HepG2 (cell line): Measurements from ENCODE around the gene SLC25A19. TPM values are rescaled to one million over a fixed set of nuclear protein-coding genes. Genes with fewer than 3 reads are reported as not detected.

Source experiments
- DR1 ChIP-seq: sonication (generic); formaldehyde crosslinking; IDR thresholded peaks from 2 replicates; pipeline ENCODE4 v1.8.0; 2021; ENCODE audit warnings: mild to moderate bottlenecking, missing genetic modification reagents, inconsistent platforms
- JARID2 ChIP-seq: sonication (generic); formaldehyde crosslinking; IDR thresholded peaks from 2 replicates; pipeline ENCODE4 v1.8.1; 2023; ENCODE audit warnings: missing genetic modification reagents, inconsistent platforms; ENCODE audit not compliant: insufficient replicate concordance
- RBM22 ChIP-seq: fragments of 200-400 bp; formaldehyde crosslinking; optimal IDR thresholded peaks from 2 replicates; pipeline ENCODE3; 2017; ENCODE audit warnings: mild to moderate bottlenecking, low read length, moderate library complexity
- SMARCC2 ChIP-seq: fragments of 450-650 bp; IDR thresholded peaks from 2 replicates; pipeline ENCODE4 v1.6.1; 2017; ENCODE audit warnings: antibody characterized with exemption, mild to moderate bottlenecking
- SRSF1 ChIP-seq: fragments of 200-400 bp; formaldehyde crosslinking; optimal IDR thresholded peaks from 2 replicates; pipeline ENCODE3; 2017; ENCODE audit warnings: mild to moderate bottlenecking, low read depth, low read length, moderate library complexity
- ZBTB8A ChIP-seq: sonication (generic); formaldehyde crosslinking; IDR thresholded peaks from 2 replicates; pipeline ENCODE4 v1.4.0; 2020; ENCODE audit warnings: mild to moderate bottlenecking, low read depth, missing genetic modification reagents, borderline replicate concordance
- ZFP37 ChIP-seq: sonication (generic); formaldehyde crosslinking; IDR thresholded peaks from 2 replicates; pipeline ENCODE4 v1.4.0; 2020; ENCODE audit warnings: missing genetic modification reagents, borderline replicate concordance
- ZNF430 ChIP-seq: sonication (generic); formaldehyde crosslinking; IDR thresholded peaks from 2 replicates; pipeline ENCODE4 v1.9.0; 2021; ENCODE audit warnings: mild to moderate bottlenecking, missing genetic modification reagents
- ZNF567 ChIP-seq: sonication (generic); formaldehyde crosslinking; IDR thresholded peaks from 2 replicates; pipeline ENCODE4 v1.8.1; 2023; ENCODE audit warnings: mild to moderate bottlenecking, missing genetic modification reagents, borderline replicate concordance
- ZNF841 ChIP-seq: sonication (generic); formaldehyde crosslinking; IDR thresholded peaks from 2 replicates; pipeline ENCODE4 v1.8.1; 2023; ENCODE audit warnings: missing genetic modification reagents, borderline replicate concordance
- ZNF878 ChIP-seq: sonication (generic); formaldehyde crosslinking; IDR thresholded peaks from 2 replicates; pipeline ENCODE4 v1.8.1; 2023; ENCODE audit warnings: mild to moderate bottlenecking, missing genetic modification reagents, moderate library complexity
- ZNF883 ChIP-seq: sonication (generic); formaldehyde crosslinking; IDR thresholded peaks from 2 replicates; pipeline ENCODE4 v1.5.1; 2020; ENCODE audit warnings: mild to moderate bottlenecking, missing genetic modification reagents; ENCODE audit errors: not compliant biosample characterization
- polyA plus RNA-seq, 8 experiments: library from polyadenylated mRNA; depleted of rRNA in 3 of 8; stranded (reverse) in 7 of 8; unstranded in 1 of 8; fragments of >200 nt; fragmentation: Illumina TruSeq in 4 of 8; extraction: Trizol in 4 of 8; gene quantifications; 2 replicates each; pipeline versions ENCODE4 v1.2.1 to v1.2.3, GENCODE V29; 2011 to 2016; ENCODE audit warnings: low read depth in 4 of 8, missing spikeins in 1 of 8, mixed read lengths in 1 of 8; ENCODE audit not compliant: insufficient read depth in 1 of 8
- total RNA-seq, 5 experiments: library from RNA; depleted of rRNA; stranded (reverse); fragments of >200 nt; fragmentation: Illumina TruSeq; extraction: Trizol; gene quantifications; 2 replicates each; pipeline ENCODE4 v1.2.3, GENCODE V29; 2016; ENCODE audit warnings: low read depth in 1 of 5
- TF ChIP-seq, protein P1 (sequence below), 2 experiments: fragments of 450-650 bp in 1 of 2; sonication (generic) in 1 of 2; formaldehyde crosslinking in 1 of 2; IDR thresholded peaks; 2 replicates each; pipeline versions ENCODE4 v1.6.1 to v1.8.0; 2016 to 2022; ENCODE audit warnings: antibody characterized with exemption in 1 of 2, mild to moderate bottlenecking in 1 of 2, missing genetic modification reagents in 1 of 2
- TF ChIP-seq, protein P2 (sequence below): sonication (generic); formaldehyde crosslinking; IDR thresholded peaks from 2 replicates; pipeline ENCODE4 v1.5.1; 2020; ENCODE audit warnings: mild to moderate bottlenecking, missing genetic modification reagents, borderline replicate concordance

SLC25A19 gene
- total and polyA plus RNA-seq, 2 of the 13 experiments (the other 11 are each of a cell fraction or from before 2014, with no cell fraction given): 24.4 to 41.4 TPM

GRCh38 chr17:75270218-75270965, 18.8 kb downstream of the SLC25A19 start (continued):
- TF ChIP-seq ZNF430 (CRISPR knock-in tag) (peak; percentile 93; the same call in 1 of the 2 replicates), DR1 (CRISPR knock-in tag) (peak; percentile 77; the same call in 1 of the 2 replicates), SRSF1 (peak; percentile 74), ZNF841 (CRISPR knock-in tag) (no peak), ZNF883 (peak; percentile 26), ZBTB8A (CRISPR knock-in tag) (no peak), ZNF567 (0 out of 2 replicates have a peak, but pooled peaks have one; percentile 39), JARID2 (CRISPR knock-in tag) (no peak), SMARCC2 (no peak), ZNF878 (CRISPR knock-in tag) (no peak), RBM22 (no peak), ZFP37 (CRISPR knock-in tag) (no peak)
- TF ChIP-seq, protein P1, sequence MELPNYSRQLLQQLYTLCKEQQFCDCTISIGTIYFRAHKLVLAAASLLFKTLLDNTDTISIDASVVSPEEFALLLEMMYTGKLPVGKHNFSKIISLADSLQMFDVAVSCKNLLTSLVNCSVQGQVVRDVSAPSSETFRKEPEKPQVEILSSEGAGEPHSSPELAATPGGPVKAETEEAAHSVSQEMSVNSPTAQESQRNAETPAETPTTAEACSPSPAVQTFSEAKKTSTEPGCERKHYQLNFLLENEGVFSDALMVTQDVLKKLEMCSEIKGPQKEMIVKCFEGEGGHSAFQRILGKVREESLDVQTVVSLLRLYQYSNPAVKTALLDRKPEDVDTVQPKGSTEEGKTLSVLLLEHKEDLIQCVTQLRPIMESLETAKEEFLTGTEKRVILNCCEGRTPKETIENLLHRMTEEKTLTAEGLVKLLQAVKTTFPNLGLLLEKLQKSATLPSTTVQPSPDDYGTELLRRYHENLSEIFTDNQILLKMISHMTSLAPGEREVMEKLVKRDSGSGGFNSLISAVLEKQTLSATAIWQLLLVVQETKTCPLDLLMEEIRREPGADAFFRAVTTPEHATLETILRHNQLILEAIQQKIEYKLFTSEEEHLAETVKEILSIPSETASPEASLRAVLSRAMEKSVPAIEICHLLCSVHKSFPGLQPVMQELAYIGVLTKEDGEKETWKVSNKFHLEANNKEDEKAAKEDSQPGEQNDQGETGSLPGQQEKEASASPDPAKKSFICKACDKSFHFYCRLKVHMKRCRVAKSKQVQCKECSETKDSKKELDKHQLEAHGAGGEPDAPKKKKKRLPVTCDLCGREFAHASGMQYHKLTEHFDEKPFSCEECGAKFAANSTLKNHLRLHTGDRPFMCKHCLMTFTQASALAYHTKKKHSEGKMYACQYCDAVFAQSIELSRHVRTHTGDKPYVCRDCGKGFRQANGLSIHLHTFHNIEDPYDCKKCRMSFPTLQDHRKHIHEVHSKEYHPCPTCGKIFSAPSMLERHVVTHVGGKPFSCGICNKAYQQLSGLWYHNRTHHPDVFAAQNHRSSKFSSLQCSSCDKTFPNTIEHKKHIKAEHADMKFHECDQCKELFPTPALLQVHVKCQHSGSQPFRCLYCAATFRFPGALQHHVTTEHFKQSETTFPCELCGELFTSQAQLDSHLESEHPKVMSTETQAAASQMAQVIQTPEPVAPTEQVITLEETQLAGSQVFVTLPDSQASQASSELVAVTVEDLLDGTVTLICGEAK (IDR thresholded peaks at IDR 0.05): no peak
- TF ChIP-seq, protein P1 (CRISPR knock-in tag; IDR thresholded peaks at IDR 0.05): no peak
- TF ChIP-seq, protein P2, sequence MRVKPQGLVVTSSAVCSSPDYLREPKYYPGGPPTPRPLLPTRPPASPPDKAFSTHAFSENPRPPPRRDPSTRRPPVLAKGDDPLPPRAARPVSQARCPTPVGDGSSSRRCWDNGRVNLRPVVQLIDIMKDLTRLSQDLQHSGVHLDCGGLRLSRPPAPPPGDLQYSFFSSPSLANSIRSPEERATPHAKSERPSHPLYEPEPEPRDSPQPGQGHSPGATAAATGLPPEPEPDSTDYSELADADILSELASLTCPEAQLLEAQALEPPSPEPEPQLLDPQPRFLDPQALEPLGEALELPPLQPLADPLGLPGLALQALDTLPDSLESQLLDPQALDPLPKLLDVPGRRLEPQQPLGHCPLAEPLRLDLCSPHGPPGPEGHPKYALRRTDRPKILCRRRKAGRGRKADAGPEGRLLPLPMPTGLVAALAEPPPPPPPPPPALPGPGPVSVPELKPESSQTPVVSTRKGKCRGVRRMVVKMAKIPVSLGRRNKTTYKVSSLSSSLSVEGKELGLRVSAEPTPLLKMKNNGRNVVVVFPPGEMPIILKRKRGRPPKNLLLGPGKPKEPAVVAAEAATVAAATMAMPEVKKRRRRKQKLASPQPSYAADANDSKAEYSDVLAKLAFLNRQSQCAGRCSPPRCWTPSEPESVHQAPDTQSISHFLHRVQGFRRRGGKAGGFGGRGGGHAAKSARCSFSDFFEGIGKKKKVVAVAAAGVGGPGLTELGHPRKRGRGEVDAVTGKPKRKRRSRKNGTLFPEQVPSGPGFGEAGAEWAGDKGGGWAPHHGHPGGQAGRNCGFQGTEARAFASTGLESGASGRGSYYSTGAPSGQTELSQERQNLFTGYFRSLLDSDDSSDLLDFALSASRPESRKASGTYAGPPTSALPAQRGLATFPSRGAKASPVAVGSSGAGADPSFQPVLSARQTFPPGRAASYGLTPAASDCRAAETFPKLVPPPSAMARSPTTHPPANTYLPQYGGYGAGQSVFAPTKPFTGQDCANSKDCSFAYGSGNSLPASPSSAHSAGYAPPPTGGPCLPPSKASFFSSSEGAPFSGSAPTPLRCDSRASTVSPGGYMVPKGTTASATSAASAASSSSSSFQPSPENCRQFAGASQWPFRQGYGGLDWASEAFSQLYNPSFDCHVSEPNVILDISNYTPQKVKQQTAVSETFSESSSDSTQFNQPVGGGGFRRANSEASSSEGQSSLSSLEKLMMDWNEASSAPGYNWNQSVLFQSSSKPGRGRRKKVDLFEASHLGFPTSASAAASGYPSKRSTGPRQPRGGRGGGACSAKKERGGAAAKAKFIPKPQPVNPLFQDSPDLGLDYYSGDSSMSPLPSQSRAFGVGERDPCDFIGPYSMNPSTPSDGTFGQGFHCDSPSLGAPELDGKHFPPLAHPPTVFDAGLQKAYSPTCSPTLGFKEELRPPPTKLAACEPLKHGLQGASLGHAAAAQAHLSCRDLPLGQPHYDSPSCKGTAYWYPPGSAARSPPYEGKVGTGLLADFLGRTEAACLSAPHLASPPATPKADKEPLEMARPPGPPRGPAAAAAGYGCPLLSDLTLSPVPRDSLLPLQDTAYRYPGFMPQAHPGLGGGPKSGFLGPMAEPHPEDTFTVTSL: no peak
